IPS-NIHi11 (cell line): ENCODE measurements around the gene REPS2.

Source experiments
- DNase-seq: peaks from one replicate; pipeline ENCODE4 v3.0.0; 2012; ENCODE audit warnings: mixed read lengths, low spot score

REPS2 gene

GRCh38 chrX:17000751-17001150, 54.3 kb downstream of the REPS2 start:
- no peak for DNase-seq

GRCh38 chrX:17005712-17006368, 59.4 kb downstream of the REPS2 start:
- DNase-seq: no peak

- DNase-seq: no peak
Measured at GRCh38 chrX:17007134-17007768, 60.8 kb downstream of the REPS2 start.

- DNase-seq: no peak
Measured at GRCh38 chrX:17009856-17010625, 63.6 kb downstream of the REPS2 start.

- no peak for DNase-seq
Measured at GRCh38 chrX:17012465-17012864, 66.0 kb downstream of the REPS2 start.

GRCh38 chrX:17014216-17014615, 67.8 kb downstream of the REPS2 start:
- DNase-seq: no peak

GRCh38 chrX:17017134-17017533, 70.7 kb downstream of the REPS2 start:
- no peak for DNase-seq

GRCh38 chrX:17020356-17020755, 73.9 kb downstream of the REPS2 start:
- DNase-seq: no peak

- no peak for DNase-seq
Measured at GRCh38 chrX:17020851-17021821, 74.7 kb downstream of the REPS2 start.

GRCh38 chrX:17021851-17022604, 75.6 kb downstream of the REPS2 start:
- no peak for DNase-seq

GRCh38 chrX:17023661-17024060, 77.2 kb downstream of the REPS2 start:
- no peak for DNase-seq

GRCh38 chrX:17024886-17025285, 78.4 kb downstream of the REPS2 start:
- DNase-seq: peak; percentile 34

- no peak for DNase-seq
Measured at GRCh38 chrX:17025621-17026302, 79.3 kb downstream of the REPS2 start.

GRCh38 chrX:17027931-17028330, 81.5 kb downstream of the REPS2 start:
- no peak for DNase-seq

- no peak for DNase-seq
Measured at GRCh38 chrX:17028356-17028755, 81.9 kb downstream of the REPS2 start.

GRCh38 chrX:17030092-17030491, 83.6 kb downstream of the REPS2 start:
- DNase-seq: no peak

- DNase-seq: no peak
Measured at GRCh38 chrX:17030580-17031270, 84.3 kb downstream of the REPS2 start.

GRCh38 chrX:17031827-17032226, 85.4 kb downstream of the REPS2 start:
- DNase-seq: no peak

- no peak for DNase-seq
Measured at GRCh38 chrX:17032351-17032750, 85.9 kb downstream of the REPS2 start.

- DNase-seq: no peak
Measured at GRCh38 chrX:17033225-17033624, 86.8 kb downstream of the REPS2 start.
